ENCODE measurements around the gene PIP4P1. TPM values are rescaled to one million over a fixed set of nuclear protein-coding genes. Genes with fewer than 3 reads are reported as not detected.
A peak's percentile ranks its signal among the peaks of the same experiment; 100 is the strongest.

PIP4P1 gene
- total and polyA plus RNA-seq, 2 of the 13 experiments (the other 11 are each of a cell fraction or from before 2014, with no cell fraction given) = 33.4 to 47.0 TPM

GRCh38 chr14:20461225-20462141 is at the start of gene PIP4P1 (continued):
- TF ChIP-seq THRA (CRISPR knock-in tag; IDR thresholded peaks at IDR 0.05; ENCODE audit: borderline replicate concordance) (peak; percentile 81), ZNF24 (IDR thresholded peaks at IDR 0.05) (no peak), ZMAT3 (CRISPR knock-in tag; conservative IDR thresholded peaks at IDR 0.05) (peak; percentile 98), NCOR1 (IDR thresholded peaks at IDR 0.05; ENCODE audit: borderline replicate concordance, low read length) (peak; percentile 71; the same call in 1 of the 2 replicates), ZNF580 (CRISPR knock-in tag; IDR thresholded peaks at IDR 0.05; ENCODE audit: borderline replicate concordance, low read depth) (peak; percentile 96; the same call in 1 of the 2 replicates), PAWR (CRISPR knock-in tag; IDR thresholded peaks at IDR 0.05; ENCODE audit: borderline replicate concordance) (no peak), ZHX2 (IDR thresholded peaks at IDR 0.05; ENCODE audit: low read depth) (peak; percentile 82), ZHX2 (CRISPR knock-in tag; IDR thresholded peaks at IDR 0.05; ENCODE audit: borderline replicate concordance) (no peak; the same call in 1 of the 2 replicates), MYC (CRISPR knock-in tag; IDR thresholded peaks at IDR 0.05; ENCODE audit: borderline replicate concordance) (peak; percentile 90), XRCC5 (optimal IDR thresholded peaks at IDR 0.05; ENCODE audit: low read length) (peak; percentile 87), ZNF468 (CRISPR knock-in tag; IDR thresholded peaks at IDR 0.05) (no peak; the same call in 1 of the 2 replicates), NFIC (IDR thresholded peaks at IDR 0.05; ENCODE audit: low read length) (peak; percentile 57; the same call in 1 of the 2 replicates), ZNF432 (CRISPR knock-in tag; IDR thresholded peaks at IDR 0.05; ENCODE audit: borderline replicate concordance) (no peak), ZNF572 (CRISPR knock-in tag; IDR thresholded peaks at IDR 0.05) (no peak), IRF1 (CRISPR knock-in tag; IDR thresholded peaks at IDR 0.05; ENCODE audit: low read depth) (0 out of 2 replicates have a peak, but pooled peaks have one; percentile 59), IKZF4 (CRISPR knock-in tag; IDR thresholded peaks at IDR 0.05; ENCODE audit: borderline replicate concordance, low read depth, not compliant biosample characterization) (peak; percentile 88), GLMP (CRISPR knock-in tag; IDR thresholded peaks at IDR 0.05; ENCODE audit: borderline replicate concordance) (no peak), ZNF615 (CRISPR knock-in tag; IDR thresholded peaks at IDR 0.05; ENCODE audit: borderline replicate concordance) (no peak), PHF8 (CRISPR knock-in tag; IDR thresholded peaks at IDR 0.05) (peak; percentile 81)
